Activated T-cell treated with anti-CD3 and anti-CD28 coated beads, Interleukin-2, amount 50 U/mL, for 1 hour (primary cell): ENCODE measurements around the gene ITGAV.

Source experiments
- DNase-seq: peaks from one replicate; pipeline ENCODE4 v3.0.0-alpha.2; 2020

Gene ITGAV

GRCh38 chr2:186725783-186726182 lies 135.9 kb downstream of the ITGAV start:
- no peak for DNase-seq

- no peak for DNase-seq
These were observed 137.1 kb downstream of the ITGAV start for GRCh38 chr2:186726938-186727337.

- no peak for DNase-seq
These were observed 138.8 kb downstream of the ITGAV start for GRCh38 chr2:186728631-186729030.
